ENCODE data around the gene PAK5. TPM values are rescaled to one million over a fixed set of nuclear protein-coding genes. Genes with fewer than 3 reads are reported as not detected.

Gene PAK5
- total RNA-seq, 4 donors from 2014 or later, result 0.04 to 0.34 (median 0.24) TPM

GRCh38 chr20:9837634-9838033, 1.2 kb downstream of the PAK5 start:
- no peak for DNase-seq
- TF ChIP-seq POLR2A (IDR thresholded peaks at IDR 0.05), result no peak
- no peak for TF ChIP-seq CTCF (IDR thresholded peaks at IDR 0.05)
- Histone ChIP-seq H3K4me1 (peaks cover 6 to 24% (median 10%) of the 10 kb centered on the region in 3 donors), H3K9me3 (peaks cover 0 to 3% (median 0%) of the 10 kb centered on the region in 3 donors), H3K27ac (no peak overlapping the region), H3K4me3 (peak overlapping the region in 1 of 4 donors; percentile 61), H3K27me3 (peaks cover 0 to 39% (median 0%) of the 10 kb centered on the region in 4 donors), H3K36me3 (no peaks in the 10 kb centered on the region)
- 27 to 40% methylated on average over 7 of the region's 7 CpGs for WGBS, 2 donors
- intact Hi-C loops (cut with DNase I), result no loop called here

DNA sequence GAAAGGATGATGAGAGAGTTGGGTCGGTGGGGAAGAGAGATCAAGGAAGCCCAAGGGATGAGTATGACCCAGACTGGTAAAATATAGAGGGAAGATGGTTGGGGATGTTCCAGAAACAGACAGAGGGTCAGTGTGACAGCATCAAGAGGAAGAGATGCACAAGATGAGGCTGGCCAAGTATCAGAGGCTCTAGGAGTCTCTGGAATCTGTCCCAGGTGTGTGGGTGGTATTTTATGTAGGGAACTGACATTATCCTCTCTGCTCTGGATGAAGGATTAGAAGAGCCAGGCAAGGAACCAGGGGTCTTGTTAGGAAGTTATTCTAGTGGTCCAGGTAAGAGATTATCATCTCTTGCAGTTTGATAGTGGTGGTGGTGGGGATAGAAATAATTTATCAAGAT, 3.6 kb downstream of the PAK5 start:
- Histone ChIP-seq H3K9me3 (no peaks in the 10 kb centered on the region), H3K4me3 (no peak overlapping the region), H3K36me3 (no peaks in the 10 kb centered on the region), H3K27ac (no peak overlapping the region), H3K27me3 (peaks cover 0 to 35% (median 0%) of the 10 kb centered on the region in 4 donors), H3K4me1 (peaks cover 6 to 24% (median 10%) of the 10 kb centered on the region in 3 donors)
- intact Hi-C loops (cut with DNase I), result no loop called here
- 66 to 75% methylated on average over 1 of the region's 1 CpG for WGBS, 2 donors
- no peak for DNase-seq
- no peak for TF ChIP-seq CTCF (IDR thresholded peaks at IDR 0.05)
- no peak for TF ChIP-seq POLR2A (IDR thresholded peaks at IDR 0.05)

GRCh38 chr20:9831032-9831431, 7.8 kb downstream of the PAK5 start:
- no peak overlapping the region for H3K4me3 ChIP-seq
- H3K9me3 ChIP-seq, result no peaks in the 10 kb centered on the region
- no peak for TF ChIP-seq CTCF (IDR thresholded peaks at IDR 0.05)
- no peak for TF ChIP-seq POLR2A (IDR thresholded peaks at IDR 0.05)
- no peaks in the 10 kb centered on the region for H3K4me1 ChIP-seq
- no peak overlapping the region for H3K27ac ChIP-seq
- 93 to 98% methylated on average over 5 of the region's 5 CpGs for WGBS, 2 donors
- DNase-seq, result no peak
- intact Hi-C loops (cut with DNase I), result no loop called here
- H3K36me3 ChIP-seq, result no peaks in the 10 kb centered on the region
- H3K27me3 ChIP-seq, result no peaks in the 10 kb centered on the region

- DNase-seq, result no peak
- TF ChIP-seq POLR2A (IDR thresholded peaks at IDR 0.05) (no peak), CTCF (IDR thresholded peaks at IDR 0.05) (no peak)
- Histone ChIP-seq H3K4me1 (no peaks in the 10 kb centered on the region), H3K9me3 (no peaks in the 10 kb centered on the region), H3K27ac (no peak overlapping the region), H3K4me3 (no peak overlapping the region), H3K27me3 (no peaks in the 10 kb centered on the region), H3K36me3 (no peaks in the 10 kb centered on the region)
- intact Hi-C loops (cut with DNase I), result no loop called here
These were observed 9.0 kb downstream of the PAK5 start for GRCh38 chr20:9829835-9830234.

- H3K9me3 ChIP-seq, result no peaks in the 10 kb centered on the region
- no peak for DNase-seq
- H3K27me3 ChIP-seq, result no peaks in the 10 kb centered on the region
- no peaks in the 10 kb centered on the region for H3K4me1 ChIP-seq
- TF ChIP-seq CTCF (IDR thresholded peaks at IDR 0.05), result no peak
- TF ChIP-seq POLR2A (IDR thresholded peaks at IDR 0.05), result no peak
- no peaks in the 10 kb centered on the region for H3K36me3 ChIP-seq
- no peak overlapping the region for H3K4me3 ChIP-seq
- intact Hi-C loops (cut with DNase I), result no loop called here
- no peak overlapping the region for H3K27ac ChIP-seq
These were observed 21.2 kb downstream of the PAK5 start for GRCh38 chr20:9817654-9818053.

All from esophagus squamous epithelium (tissue), 5 donors.